ENCODE measurements around the gene TACR1.

Gene TACR1

DNA sequence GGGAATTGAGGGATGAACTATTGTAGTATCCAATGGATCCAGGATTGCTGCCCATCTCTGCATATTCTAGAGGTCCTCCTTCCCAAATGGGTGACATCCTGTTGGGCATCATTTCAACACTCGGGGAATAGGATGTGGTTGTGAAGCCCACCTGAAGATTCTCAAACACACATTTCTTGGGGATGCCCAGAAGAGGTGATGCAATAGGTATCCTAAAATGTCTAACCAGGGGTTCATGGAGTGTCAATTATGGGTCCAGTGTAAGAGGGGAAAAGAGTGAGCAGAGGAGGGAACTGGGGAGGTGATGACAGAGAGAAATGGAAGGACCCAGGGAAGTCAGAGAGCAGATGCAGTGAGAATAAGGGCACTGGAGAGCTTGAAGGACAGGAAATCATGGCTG lies 188.7 kb downstream of the TACR1 start:
- no peak for DNase-seq

DNA sequence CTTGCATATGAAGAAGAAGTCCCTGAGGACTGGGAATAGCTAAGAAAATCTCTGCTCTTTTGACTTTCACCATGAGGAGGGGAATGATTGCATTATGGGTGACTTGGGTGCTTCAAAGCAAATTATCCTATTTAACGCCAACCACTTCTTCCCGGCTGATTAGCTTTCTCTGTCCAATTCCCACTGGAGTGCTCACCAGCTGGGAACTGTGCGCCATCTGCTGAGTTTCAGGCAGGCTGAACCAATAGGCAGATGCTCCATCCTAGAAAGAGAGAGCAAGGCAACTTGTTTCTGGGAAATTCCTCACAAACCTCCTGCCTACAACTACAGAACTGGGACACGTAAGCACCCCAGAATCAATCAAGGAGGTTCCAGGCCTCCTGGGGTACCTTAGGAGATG lies 191.5 kb downstream of the TACR1 start:
- no peak for DNase-seq

DNA sequence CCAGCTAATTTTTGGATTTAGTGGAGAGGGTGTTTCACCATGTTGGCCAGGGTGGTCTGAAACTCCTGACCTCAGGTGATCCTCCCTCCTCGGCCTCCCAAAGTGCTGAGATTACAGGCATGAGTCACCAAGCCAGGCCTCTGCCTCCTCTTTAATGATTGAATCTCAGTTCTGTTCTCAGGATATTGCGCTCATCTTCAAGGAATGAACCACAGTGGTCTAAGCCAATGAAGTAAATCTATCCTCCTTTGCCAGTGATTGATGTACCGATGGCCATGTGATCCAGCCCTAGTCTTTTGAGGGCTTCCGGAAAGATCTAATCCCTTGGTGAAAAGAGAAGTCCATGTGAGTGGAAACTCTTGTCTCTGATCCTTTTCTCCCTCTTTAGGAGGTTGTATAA lies 192.3 kb downstream of the TACR1 start:
- no peak for DNase-seq

DNA sequence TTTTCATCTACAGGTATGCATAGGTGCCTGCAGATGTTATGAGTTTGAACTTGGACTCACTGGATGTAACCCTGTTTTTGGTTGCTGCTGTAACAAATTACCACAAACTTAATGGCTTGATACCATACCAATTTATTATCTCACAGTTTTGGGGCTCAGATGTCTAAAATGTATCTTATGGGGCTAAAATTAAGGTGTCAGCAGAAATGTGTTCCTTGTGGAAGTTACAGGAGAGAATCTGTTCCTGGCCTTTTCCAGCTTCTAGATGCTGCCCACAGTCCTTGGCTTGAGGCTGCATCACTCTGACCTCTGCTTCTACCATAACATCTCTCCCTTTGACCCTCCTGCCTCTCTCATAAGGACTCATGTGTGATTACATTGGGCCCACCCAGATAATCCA lies 193.3 kb downstream of the TACR1 start:
- DNase-seq = no peak

DNA sequence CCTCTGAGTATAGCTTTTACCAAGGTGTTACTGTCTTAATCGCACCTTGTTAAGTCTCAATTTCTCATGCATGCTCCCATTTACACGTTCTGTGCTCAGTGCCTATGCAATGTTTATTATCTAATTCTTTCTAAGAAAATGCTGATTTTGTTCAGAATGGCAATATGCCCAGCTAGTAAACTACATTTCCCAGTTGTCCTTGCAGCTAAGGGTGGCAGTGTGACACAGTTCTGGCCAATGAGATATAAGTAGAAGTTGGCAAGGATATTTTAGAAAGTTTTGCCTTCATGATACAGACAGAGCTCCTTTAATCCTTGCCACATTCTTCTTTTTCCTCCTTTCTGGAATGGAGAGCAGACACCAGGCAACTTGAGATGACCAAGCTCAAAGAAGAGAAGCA lies 195.5 kb downstream of the TACR1 start:
- no peak for DNase-seq

DNA sequence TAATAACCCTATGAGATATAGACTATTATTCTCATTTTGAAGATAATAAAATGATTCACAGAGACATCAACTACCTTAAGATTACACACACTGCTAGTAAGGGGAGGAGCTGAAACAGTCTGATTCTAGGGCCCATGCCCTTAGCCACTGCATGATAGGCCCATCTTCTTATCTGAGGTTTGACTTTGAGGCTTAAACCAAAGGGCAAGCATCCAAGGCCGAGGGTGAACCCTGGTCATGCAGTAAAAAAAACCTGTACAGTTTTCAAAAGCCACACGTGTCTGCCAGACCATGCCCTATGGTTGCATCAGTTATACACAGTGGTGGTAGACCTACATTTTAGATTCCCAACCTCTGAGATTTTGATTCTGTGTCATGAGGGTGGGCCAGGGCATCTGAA lies 196.0 kb downstream of the TACR1 start:
- DNase-seq = no peak

DNA sequence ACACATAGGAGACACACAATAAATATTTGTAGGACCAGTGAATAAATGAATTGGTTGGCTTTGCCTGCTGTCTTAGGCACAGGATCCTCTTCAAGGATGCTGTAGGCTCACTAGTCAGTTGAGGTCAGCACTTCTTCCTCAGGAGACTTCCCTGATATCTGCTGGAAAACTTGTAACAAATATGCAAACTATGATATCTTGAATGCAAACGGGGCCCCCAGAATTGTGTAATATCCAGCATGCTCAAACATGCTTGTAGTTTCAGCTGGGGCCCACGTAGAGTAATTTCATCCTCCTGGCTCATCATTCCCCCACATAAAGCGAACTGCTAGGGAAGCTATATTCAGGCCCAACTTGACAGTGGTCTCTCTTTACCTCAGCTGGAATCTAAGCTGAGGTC lies 197.3 kb downstream of the TACR1 start:
- DNase-seq = no peak

DNA sequence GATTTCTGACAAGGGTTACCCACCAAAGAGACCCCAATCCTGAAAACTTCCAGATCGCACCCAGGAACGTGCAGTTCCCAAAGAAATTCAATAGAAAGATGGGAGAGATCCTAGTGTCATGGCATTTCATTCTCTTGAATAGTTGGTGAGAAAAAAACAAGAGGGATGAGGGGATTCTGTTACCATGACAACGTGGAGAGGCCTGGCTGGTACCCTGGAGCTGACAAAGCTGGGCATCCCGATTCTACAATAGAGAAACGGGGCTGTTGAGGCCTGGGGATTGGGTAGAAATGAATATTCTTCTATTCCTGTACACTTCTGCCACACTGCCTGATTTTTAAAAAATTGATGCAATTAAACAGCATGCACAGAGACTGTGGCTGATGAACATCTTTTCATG lies 199.9 kb downstream of the TACR1 start:
- no peak for DNase-seq

All from activated T-cell treated with anti-CD3 and anti-CD28 coated beads, Interleukin-2, amount 50 U/mL, for 1 hour (primary cell).